Astrocyte of the spinal cord (primary cell): ENCODE data around the gene SEMA4F.

Experiments
- DNase-seq: peaks from one replicate; pipeline ENCODE4 v3.0.0; 2011; ENCODE audit warnings: low read depth, low spot score
- H3K4me3 ChIP-seq: 2 replicates; pipeline ENCODE4 v1.5.1; 2011; ENCODE audit warnings: low read depth, mild to moderate bottlenecking, low read length, moderate library complexity
- in situ Hi-C: cut with HindIII; loops from 2 replicates; pipeline ENCODE4 v1.10.0; 2017; ENCODE audit warnings: low sequenced_read_pairs
- TF ChIP-seq, protein P1 (sequence below): IDR thresholded peaks from 2 replicates; pipeline ENCODE4 v1.5.1; 2012; ENCODE audit warnings: low read depth, mild to moderate bottlenecking, low read length, inconsistent platforms

Gene SEMA4F

DNA sequence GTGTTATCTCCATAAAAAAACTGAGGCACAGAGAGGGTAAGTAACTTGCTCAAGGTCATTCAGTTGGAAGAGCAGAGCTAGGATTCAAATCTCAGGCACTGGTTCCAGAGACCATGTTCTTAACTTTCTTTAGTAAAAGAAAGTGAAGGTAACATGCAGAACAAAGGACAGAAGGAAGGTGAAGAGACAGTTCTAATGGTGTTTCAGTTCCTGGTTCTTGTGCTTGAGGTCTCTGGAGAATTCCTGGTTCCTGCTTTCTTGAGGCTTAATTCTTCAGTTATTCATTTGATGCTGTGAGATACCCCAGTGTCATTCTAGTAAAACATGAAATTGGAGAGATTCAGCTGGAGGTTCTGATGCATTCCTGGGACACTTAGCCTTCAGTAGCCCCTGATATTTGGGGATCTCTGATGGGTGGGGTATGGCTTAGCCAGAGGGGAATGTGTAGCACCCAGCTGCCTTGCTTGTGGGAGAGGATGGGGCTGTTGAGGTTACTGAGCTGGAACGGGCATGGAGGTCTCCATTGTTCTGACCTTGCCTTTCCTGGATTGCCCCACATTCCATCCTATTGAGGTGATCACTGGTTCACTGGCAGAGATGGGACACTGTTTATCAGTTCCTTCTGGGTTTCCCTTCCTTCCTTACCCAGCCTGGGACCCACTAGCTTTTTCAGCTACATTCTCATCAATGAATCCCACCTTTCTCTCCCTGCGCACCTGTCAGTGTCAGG lies 46.8 kb downstream of the SEMA4F start:
- no peak overlapping the region for H3K4me3 ChIP-seq
- TF ChIP-seq, protein P1, sequence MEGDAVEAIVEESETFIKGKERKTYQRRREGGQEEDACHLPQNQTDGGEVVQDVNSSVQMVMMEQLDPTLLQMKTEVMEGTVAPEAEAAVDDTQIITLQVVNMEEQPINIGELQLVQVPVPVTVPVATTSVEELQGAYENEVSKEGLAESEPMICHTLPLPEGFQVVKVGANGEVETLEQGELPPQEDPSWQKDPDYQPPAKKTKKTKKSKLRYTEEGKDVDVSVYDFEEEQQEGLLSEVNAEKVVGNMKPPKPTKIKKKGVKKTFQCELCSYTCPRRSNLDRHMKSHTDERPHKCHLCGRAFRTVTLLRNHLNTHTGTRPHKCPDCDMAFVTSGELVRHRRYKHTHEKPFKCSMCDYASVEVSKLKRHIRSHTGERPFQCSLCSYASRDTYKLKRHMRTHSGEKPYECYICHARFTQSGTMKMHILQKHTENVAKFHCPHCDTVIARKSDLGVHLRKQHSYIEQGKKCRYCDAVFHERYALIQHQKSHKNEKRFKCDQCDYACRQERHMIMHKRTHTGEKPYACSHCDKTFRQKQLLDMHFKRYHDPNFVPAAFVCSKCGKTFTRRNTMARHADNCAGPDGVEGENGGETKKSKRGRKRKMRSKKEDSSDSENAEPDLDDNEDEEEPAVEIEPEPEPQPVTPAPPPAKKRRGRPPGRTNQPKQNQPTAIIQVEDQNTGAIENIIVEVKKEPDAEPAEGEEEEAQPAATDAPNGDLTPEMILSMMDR: no peak
- in situ Hi-C loops: no loop called here
- DNase-seq: no peak

DNA sequence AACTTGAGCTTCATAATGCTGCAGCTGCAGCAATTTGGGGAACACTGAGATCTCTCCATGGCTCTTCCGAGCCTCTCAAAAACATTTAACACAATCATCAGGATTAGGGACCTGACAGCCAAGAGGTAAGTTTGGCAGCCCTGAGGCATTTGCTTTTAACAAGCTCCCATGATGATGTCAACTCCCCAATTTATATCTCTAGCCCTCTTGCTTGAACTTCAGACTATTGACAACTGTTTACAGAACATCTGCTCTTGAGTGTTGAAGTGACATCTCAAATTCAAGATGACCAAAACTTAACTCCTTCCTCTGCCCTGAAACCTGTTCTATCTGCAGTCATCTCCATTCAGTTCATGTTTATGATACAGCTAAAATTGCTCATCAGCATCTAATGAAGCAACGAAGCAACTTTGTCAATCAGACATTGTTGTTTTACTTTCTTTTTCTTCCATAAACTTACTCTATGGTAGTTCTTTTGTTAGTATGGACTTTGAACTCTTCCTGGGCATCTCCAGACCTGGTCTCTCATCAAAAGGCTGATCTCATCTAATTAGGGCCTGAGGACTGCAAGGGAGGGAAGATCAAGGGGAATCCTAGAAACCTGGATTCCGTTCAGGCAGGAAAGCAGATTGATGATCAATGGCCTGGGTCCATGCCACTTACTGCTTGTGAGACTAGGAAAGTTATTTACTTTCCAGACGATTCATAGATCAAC lies 48.1 kb downstream of the SEMA4F start:
- no peak for DNase-seq
- no peak overlapping the region for H3K4me3 ChIP-seq
- in situ Hi-C loops: no loop called here
- TF ChIP-seq, protein P1: no peak

DNA sequence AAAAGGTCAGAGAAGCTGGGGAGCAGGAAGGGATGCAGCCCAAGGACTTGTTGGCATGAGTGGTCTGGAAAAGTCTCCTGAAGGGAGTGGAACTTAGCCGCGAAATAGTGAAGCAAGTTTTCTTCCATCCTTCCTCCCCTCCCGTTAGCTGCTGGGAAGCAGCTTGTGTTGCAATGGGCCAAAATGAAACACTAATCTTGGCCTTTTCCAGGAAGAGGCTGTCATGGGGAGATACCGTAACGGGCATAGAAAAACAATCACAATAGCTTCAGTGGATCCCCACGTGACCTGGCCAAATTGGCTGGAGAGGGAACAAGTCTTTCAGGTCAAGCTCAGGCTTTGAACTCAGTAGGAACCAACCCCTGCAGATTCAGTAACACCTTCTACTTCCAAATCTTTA lies 49.3 kb downstream of the SEMA4F start:
- no peak for DNase-seq
- in situ Hi-C loops: no loop called here
- H3K4me3 ChIP-seq: no peak overlapping the region
- TF ChIP-seq, protein P1: no peak

DNA sequence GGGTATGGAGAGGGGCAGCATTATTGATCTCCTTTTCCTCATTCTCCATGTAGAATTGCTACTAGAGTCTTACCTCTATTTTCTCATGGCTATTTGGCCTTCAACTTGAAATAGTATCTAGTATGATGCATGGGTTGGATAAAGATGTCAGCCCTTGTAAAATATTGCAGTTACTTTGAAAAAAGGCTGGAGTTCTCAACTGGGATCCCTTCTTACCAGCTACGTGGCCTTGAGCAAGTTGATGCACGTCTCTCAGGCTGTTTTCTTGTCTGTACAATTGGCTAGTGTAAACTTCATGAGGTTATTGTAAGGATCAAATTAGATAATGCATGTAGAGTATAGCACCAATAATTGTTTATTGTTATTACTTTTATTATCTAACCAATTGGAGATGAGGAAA lies 50.2 kb downstream of the SEMA4F start:
- TF ChIP-seq, protein P1: no peak
- in situ Hi-C loops: no loop called here
- H3K4me3 ChIP-seq: no peak overlapping the region
- DNase-seq: no peak

DNA sequence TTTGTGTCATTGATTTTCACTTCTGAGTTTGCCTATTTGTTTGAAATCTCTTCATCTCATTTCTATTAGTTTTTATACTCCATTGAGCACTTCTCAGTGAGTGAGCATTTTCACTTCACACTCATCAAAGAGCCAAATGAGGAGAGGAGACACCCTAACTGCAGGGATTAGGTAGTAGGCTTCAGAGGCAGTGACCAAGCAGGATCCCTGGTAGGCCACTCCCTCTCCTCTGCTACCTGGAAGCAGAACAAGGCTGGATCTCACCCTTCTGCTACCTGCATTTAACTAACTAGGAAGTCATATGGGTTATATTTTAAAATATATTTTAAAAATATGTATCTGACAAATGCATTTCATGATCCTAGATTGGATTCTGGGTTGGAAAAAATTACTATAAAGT lies 52.7 kb downstream of the SEMA4F start:
- no peak overlapping the region for H3K4me3 ChIP-seq
- in situ Hi-C loops: no loop called here
- TF ChIP-seq, protein P1: no peak
- DNase-seq: no peak

DNA sequence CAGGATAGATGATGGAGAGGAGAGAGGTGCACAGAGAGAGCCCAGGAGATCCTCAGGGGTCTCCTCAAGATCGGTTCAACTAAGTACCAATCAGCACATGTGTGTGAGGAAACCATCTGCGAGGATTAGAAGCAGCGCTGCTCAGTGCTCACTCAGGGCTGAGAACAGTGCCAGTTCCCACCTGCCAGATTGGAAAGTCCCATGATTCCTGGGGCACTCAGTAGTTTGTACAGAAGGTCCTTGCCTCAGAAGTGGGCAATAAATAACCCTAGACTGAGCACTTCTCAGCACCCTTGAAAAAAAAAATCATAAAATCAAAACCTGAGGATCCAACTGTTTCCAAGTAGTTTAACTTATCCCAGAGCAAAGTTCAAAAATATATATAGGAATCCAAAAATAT lies 53.8 kb downstream of the SEMA4F start:
- no peak overlapping the region for H3K4me3 ChIP-seq
- in situ Hi-C loops: no loop called here
- no peak for DNase-seq
- TF ChIP-seq, protein P1: no peak
